ENCODE measurements around the gene EPM2AIP1.

DNA sequence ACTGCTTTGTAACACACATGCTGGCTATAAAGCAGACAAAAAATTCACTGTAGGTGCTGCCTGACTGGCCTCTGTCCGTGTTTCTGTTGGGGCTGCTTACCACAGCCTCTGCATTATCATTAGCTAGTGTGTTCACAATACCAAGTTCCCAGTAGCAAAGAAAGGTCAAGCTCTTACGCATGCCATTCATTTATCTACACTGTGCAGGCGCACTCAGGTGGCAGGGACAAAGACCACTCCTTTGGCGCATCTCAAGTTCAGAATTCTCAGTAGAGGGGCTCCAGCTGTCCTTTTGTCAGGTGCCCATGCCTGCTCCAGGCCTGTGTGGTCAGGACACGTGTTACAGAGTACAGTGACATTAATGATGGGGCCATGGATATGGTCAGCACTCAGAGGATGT lies 22.7 kb upstream of the EPM2AIP1 start:
- TF ChIP-seq POLR2A (IDR thresholded peaks at IDR 0.05; ENCODE audit: low read depth, low read length) (no peak), MYC (IDR thresholded peaks at IDR 0.05; ENCODE audit: low read depth, low read length) (no peak)
- TF ChIP-seq, protein P1, sequence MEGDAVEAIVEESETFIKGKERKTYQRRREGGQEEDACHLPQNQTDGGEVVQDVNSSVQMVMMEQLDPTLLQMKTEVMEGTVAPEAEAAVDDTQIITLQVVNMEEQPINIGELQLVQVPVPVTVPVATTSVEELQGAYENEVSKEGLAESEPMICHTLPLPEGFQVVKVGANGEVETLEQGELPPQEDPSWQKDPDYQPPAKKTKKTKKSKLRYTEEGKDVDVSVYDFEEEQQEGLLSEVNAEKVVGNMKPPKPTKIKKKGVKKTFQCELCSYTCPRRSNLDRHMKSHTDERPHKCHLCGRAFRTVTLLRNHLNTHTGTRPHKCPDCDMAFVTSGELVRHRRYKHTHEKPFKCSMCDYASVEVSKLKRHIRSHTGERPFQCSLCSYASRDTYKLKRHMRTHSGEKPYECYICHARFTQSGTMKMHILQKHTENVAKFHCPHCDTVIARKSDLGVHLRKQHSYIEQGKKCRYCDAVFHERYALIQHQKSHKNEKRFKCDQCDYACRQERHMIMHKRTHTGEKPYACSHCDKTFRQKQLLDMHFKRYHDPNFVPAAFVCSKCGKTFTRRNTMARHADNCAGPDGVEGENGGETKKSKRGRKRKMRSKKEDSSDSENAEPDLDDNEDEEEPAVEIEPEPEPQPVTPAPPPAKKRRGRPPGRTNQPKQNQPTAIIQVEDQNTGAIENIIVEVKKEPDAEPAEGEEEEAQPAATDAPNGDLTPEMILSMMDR (IDR thresholded peaks at IDR 0.05; ENCODE audit: extremely low read depth in 1 of 2, insufficient read depth in 1 of 2, low read depth in 1 of 2, low read length in 2 of 2), result no peak
